Measurements from ENCODE around the gene APOBR.

GRCh38 chr16:28491230-28491969, 3.0 kb upstream of the APOBR start:
- TF ChIP-seq CTCF (IDR thresholded peaks at IDR 0.05) (no peak), EZH2 (IDR thresholded peaks at IDR 0.05; ENCODE audit: borderline replicate concordance, insufficient read depth, low read depth, low read length, poor library complexity, severe bottlenecking) (no peak)

All from B cell (primary cell).